Body of pancreas (tissue), 4 donors: Measurements from ENCODE around the gene RMDN3.

Experiments used
- CTCF ChIP-seq, 7 experiments: fragments of 450-650 bp in 4 of 7; fragments of 200-600 bp in 3 of 7; sonication (generic) in 3 of 7; IDR thresholded peaks; one replicate each; pipeline ENCODE4 v1.5.1; 2016 to 2019; ENCODE audit warnings: antibody characterized with exemption in 7 of 7
- POLR2A ChIP-seq, 3 donors: fragments of 450-650 bp; IDR thresholded peaks; one replicate each; pipeline ENCODE4 v1.6.1; 2016; ENCODE audit warnings: antibody characterized with exemption in 3 of 3, mild to moderate bottlenecking in 2 of 3

DNA sequence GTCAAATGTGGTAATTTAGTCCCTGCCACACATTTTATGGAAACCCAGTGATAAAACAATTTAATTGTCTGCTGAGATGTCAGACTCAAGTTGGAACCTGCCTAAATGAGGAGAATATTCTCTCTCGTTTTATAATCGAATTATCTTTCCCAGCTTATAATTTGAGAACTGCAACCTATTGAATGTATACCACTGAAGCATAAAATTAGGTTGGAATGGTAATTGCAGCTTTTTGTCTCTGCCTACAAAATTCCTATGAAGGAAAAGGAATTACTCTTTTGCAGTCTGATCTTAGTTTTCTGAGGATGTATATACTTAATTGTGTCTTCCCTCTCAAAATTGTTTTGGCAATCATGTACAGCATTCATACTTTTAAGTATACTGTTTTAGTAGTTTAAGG lies 31.1 kb downstream of the RMDN3 start:
- no peak for TF ChIP-seq CTCF (IDR thresholded peaks at IDR 0.05)
- no peak for TF ChIP-seq POLR2A (IDR thresholded peaks at IDR 0.05)
